GM12872 (cell line): ENCODE data around the gene RGS19.

Experiments used
- TF ChIP-seq, protein P1 (sequence below): IDR thresholded peaks from 3 replicates; pipeline ENCODE4 v1.5.1; 2011; ENCODE audit warnings: low read depth, mild to moderate bottlenecking, low read length, moderate library complexity; ENCODE audit not compliant: insufficient read depth

The RGS19 gene

DNA sequence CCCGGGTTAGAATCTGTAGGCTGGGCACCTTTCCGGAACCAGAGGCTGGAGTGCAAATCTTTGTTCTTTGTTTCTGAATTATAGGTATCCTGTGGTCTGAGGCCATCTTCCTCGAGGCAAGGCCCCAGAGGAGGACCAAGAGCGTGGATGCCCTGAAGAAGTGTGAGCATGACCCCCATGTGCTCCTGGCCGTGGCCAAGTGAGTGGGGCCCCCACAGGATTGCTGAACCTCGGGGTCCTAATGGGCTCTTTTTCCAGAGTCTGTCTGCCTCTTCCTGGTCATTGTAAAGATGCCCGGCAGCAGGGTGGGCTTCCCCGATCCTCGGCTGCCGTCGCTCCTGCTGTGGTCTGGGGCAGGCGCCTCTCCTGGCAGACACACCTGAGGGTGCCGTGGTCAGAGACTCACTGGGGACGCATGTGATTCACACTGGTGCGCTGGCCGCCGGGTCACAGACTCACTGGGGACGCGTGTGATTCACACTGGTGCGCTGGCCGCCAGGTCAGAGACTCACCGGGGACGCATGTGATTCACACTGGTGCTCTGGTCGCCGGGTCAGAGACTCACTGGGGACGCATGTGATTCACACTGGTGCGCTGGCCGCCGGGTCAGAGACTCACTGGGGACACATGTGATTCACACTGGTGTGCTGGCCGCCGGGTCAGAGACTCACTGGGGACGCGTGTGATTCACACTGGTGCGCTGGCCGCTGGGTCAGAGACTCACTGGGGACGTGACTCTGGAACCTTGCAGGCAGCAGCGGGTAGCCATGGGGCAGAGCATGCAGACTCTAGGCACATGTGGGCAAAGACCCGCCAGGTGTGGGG, 49.8 kb downstream of the RGS19 start:
- TF ChIP-seq, protein P1, sequence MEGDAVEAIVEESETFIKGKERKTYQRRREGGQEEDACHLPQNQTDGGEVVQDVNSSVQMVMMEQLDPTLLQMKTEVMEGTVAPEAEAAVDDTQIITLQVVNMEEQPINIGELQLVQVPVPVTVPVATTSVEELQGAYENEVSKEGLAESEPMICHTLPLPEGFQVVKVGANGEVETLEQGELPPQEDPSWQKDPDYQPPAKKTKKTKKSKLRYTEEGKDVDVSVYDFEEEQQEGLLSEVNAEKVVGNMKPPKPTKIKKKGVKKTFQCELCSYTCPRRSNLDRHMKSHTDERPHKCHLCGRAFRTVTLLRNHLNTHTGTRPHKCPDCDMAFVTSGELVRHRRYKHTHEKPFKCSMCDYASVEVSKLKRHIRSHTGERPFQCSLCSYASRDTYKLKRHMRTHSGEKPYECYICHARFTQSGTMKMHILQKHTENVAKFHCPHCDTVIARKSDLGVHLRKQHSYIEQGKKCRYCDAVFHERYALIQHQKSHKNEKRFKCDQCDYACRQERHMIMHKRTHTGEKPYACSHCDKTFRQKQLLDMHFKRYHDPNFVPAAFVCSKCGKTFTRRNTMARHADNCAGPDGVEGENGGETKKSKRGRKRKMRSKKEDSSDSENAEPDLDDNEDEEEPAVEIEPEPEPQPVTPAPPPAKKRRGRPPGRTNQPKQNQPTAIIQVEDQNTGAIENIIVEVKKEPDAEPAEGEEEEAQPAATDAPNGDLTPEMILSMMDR: no peak

DNA sequence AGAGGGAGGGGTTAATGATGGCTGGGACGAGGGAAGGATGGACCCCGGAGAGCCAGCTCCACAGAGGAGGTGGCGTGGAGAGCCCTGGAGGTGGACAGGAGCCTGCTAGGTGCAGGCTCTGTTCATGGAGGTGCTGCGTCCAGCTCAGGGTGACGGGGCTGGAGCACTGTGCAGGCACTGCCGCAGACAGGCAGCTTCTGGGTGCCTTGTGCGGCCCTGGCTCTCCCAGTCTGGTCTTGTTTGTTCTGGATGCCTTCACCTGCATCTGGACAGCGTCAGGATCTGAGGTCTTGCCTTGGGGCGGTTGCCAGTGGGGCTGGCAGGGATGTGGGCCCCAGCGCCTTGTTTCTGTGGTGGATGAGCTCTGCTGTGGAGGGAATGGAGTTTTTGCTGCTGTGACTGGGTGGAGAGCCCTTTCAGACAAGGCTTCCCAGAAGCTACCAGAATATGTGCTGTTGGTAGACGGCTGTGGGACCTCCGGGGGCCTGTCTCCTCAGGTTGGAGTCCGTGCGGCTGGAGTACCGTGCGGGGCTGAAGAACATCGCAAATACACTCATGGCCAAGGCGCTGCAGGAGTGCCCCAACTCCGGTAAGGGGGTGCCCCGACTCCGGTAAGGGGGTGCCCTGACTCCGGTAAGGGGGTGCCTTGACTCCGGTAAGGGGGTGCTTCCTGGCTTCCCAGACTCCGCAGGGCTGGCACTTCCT, 51.2 kb downstream of the RGS19 start:
- TF ChIP-seq, protein P1: no peak

DNA sequence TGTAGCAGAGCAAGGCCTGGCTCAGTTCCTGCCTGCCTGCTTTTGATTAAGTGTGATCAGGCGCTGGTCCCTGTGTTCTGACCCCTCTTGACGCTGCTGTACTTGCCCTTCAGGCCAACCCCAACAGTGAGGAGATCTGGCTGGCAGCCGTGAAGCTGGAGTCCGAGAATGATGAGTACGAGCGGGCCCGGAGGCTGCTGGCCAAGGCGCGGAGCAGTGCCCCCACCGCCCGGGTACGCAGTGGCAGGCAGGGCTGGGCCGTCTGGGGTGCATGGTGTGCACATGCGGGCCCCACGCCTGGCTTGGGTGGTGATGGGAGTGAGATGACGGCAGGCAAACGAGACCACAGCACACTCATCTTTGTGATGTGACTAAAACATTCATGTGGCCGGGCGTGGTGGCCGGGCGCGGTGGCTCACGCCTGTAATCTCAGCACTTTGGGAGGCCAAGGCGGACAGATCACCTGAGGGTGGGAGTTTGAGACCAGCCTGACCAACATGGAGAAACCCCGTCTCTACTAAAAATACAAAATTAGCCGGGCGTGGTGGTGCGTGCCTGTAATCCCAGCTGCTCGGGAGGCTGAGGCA, 53.4 kb downstream of the RGS19 start:
- TF ChIP-seq, protein P1: no peak

DNA sequence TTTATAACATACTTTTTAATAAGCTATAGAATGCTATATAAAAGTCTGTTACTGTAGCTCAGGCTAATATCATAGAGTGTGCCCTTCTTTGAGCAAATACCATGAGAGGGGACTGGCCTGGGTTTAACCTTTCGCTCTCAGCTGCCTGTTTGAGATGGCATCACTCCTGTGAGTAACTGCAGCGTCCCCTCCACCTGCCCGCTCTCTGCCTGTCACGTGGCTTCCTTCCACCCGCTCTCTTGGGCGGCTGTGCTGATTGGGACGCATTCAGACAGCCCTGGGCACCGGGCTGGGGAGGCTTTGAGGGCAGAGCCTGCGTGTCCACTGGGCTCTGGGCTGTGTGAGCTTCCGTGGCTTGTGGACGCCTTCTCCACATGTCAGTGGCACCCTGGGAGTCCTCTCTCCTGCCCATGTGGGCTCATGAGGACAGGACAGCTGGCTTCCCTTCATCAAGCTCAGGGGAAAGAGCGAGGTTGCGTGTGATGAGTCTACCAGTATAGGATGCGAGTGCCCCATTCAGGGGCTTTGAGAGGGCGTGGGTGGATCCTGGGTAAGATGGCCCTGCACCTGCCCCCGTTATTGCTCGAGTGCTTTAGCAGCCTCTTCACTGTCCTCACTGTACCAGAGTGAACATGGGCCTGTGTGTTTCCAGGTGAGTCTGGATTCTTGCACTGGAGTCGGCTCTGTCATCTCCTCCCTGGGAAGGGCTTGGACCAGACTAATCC, 54.1 kb downstream of the RGS19 start:
- TF ChIP-seq, protein P1: no peak

DNA sequence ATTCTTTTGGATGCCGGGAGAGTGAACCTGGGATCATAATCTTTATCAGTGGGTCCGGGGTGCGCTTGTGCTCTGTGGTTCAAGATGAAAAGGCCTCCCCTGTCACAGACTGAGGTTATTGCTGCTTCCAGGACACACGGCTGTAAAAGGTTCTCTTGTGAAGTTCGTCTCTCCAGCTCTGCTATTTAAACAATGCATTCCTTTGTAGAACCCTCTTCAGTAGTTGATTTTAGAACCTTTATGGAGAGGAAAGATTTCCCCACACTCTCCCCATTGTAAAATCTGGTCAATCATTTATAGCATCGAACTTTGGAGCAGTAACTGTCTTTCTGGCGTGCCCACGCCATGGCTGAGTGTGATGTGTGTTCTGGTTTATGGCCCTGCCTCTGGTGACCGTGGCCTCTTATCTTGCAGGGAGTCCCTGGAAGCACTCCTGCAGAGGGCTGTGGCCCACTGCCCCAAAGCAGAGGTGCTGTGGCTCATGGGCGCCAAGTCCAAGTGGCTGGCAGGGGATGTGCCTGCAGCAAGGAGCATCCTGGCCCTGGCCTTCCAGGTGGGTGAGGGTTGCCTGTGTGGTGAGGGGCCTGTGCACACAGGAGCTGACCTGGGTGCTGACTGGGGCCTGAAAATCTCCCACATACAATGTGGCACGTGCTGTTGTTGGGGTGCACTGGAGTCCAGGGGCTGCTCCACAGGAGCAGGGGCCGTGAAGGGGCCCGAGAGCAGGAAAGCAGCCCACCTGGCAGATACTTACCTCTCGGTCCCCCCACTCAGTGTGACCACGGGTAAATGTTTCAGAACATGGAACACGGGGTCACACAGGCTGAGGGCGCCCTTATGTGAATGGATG, 55.0 kb downstream of the RGS19 start:
- TF ChIP-seq, protein P1: no peak

- TF ChIP-seq, protein P1: no peak
Observed at GRCh38 chr20:64023361-64024140, 55.8 kb downstream of the RGS19 start.
